IPS DF 6.9 (cell line): ENCODE measurements around the gene ETFA.

Source experiments
- DNase-seq: peaks from one replicate; pipeline ENCODE4 v3.0.0-alpha.2; 2013; ENCODE audit warnings: low read depth, low spot score
- H3K27ac ChIP-seq: one replicate; pipeline ENCODE4 v1.5.1; 2013; ENCODE audit warnings: low read length, control low read depth
- H3K27me3 ChIP-seq: 2 replicates; pipeline ENCODE4 v1.6.1; 2013; ENCODE audit warnings: mild to moderate bottlenecking, low read length; ENCODE audit not compliant: control insufficient read depth, insufficient read depth
- H3K36me3 ChIP-seq: 2 replicates; pipeline ENCODE4 v1.6.1; 2013; ENCODE audit warnings: low read length; ENCODE audit not compliant: control insufficient read depth, insufficient read depth
- H3K4me1 ChIP-seq: 2 replicates; pipeline ENCODE4 v1.6.1; 2013; ENCODE audit warnings: low read length; ENCODE audit not compliant: control insufficient read depth, insufficient read depth
- H3K4me3 ChIP-seq: 2 replicates; pipeline ENCODE4 v1.5.1; 2013; ENCODE audit warnings: mild to moderate bottlenecking, low read length
- H3K9me3 ChIP-seq: 2 replicates; pipeline ENCODE4 v1.6.1; 2013; ENCODE audit warnings: low read length, inconsistent platforms; ENCODE audit not compliant: control insufficient read depth, insufficient read depth
- WGBS: extraction: QIAGEN DNeasy Blood & Tissue Kit; methylation state at CpG from one replicate; pipeline ENCODE4 v1.1.7; 2013; ENCODE audit warnings: mixed read lengths, missing lambda C conversion rate; ENCODE audit not compliant: insufficient read length, insufficient coverage; 5-methylcytosine and 5-hydroxymethylcytosine counted together

Gene ETFA

GRCh38 chr15:76239786-76240185 is 71.5 kb downstream of the ETFA start:
- H3K9me3 ChIP-seq, result no peaks in the 10 kb centered on the region
- no peak overlapping the region for H3K27ac ChIP-seq
- DNase-seq, result no peak
- H3K4me3 ChIP-seq, result no peak overlapping the region
- no CpG with 5 or more reads among the region's 1 CpG for WGBS
- H3K27me3 ChIP-seq, result no peaks in the 10 kb centered on the region
- H3K4me1 ChIP-seq, result no peaks in the 10 kb centered on the region
- no peaks in the 10 kb centered on the region for H3K36me3 ChIP-seq

- Histone ChIP-seq H3K27ac (no peak overlapping the region), H3K4me1 (no peaks in the 10 kb centered on the region), H3K9me3 (no peaks in the 10 kb centered on the region), H3K27me3 (no peaks in the 10 kb centered on the region), H3K36me3 (no peaks in the 10 kb centered on the region), H3K4me3 (no peak overlapping the region)
- no peak for DNase-seq
- WGBS, result no CpG with 5 or more reads among the region's 2 CpGs
Measured at GRCh38 chr15:76236350-76236749, 74.9 kb downstream of the ETFA start.

GRCh38 chr15:76235186-76235826 is 76.0 kb downstream of the ETFA start:
- Histone ChIP-seq H3K27ac (no peak overlapping the region), H3K9me3 (no peaks in the 10 kb centered on the region), H3K4me3 (no peak overlapping the region), H3K36me3 (no peaks in the 10 kb centered on the region), H3K27me3 (no peaks in the 10 kb centered on the region), H3K4me1 (no peaks in the 10 kb centered on the region)
- DNase-seq, result no peak
- WGBS, result no CpG with 5 or more reads among the region's 3 CpGs

- WGBS, result no CpG with 5 or more reads among the region's 4 CpGs
Measured at GRCh38 chr15:76234337-76234889, 76.9 kb downstream of the ETFA start.

GRCh38 chr15:76233921-76234320 is 77.3 kb downstream of the ETFA start:
- no peaks in the 10 kb centered on the region for H3K36me3 ChIP-seq
- DNase-seq, result no peak
- H3K4me3 ChIP-seq, result no peak overlapping the region
- no peak overlapping the region for H3K27ac ChIP-seq
- H3K4me1 ChIP-seq, result no peaks in the 10 kb centered on the region
- H3K27me3 ChIP-seq, result no peaks in the 10 kb centered on the region
- WGBS, result no CpG with 5 or more reads among the region's 1 CpG
- no peaks in the 10 kb centered on the region for H3K9me3 ChIP-seq

More at GRCh38 chr15:76234337-76234889, 76.9 kb downstream of the ETFA start:
- Histone ChIP-seq H3K4me1 (no peaks in the 10 kb centered on the region), H3K9me3 (no peaks in the 10 kb centered on the region), H3K4me3 (no peak overlapping the region), H3K36me3 (no peaks in the 10 kb centered on the region), H3K27ac (no peak overlapping the region), H3K27me3 (no peaks in the 10 kb centered on the region)
- no peak for DNase-seq

DNA sequence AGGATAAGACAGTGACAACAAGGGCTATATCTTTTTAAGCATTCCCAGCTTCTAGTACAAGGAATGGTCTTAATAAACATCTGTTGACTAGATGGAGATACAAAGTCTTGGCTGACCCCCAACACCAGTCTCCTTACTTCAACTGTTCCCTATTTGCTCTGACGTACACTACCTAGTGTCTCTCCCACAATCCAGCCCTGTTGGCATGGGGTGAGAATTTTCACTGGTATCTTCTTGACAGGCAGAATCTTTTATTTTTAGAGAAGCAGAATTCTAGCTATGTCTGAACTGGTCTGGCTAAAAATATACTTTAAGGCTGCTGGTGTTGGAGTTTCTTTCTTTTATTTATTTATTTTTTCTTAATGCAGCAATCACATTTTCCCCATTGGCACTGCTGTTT is 82.0 kb downstream of the ETFA start:
- Histone ChIP-seq H3K9me3 (no peaks in the 10 kb centered on the region), H3K4me1 (no peaks in the 10 kb centered on the region), H3K4me3 (no peak overlapping the region), H3K27me3 (no peaks in the 10 kb centered on the region), H3K27ac (no peak overlapping the region), H3K36me3 (no peaks in the 10 kb centered on the region)
- no CpG with 5 or more reads among the region's 1 CpG for WGBS
- DNase-seq, result no peak

DNA sequence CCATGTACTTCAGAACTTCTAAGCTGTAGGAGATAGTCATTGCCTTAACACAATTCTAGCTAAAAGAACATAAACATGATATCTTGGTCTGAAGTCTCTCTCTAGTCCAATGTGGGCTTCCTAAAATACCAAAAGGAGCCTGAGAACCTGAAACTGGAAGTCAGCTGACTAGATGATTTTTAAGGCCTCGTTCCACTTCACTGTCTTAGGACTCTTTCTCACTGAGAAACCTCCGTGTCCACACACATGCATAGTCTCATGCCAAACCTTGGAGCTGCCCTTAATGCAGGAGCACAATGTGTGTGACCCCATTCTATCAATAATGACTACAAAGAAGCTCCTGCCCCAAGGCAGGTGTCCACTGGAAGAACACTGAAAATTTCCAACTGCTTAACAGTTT is 87.7 kb downstream of the ETFA start:
- no peaks in the 10 kb centered on the region for H3K36me3 ChIP-seq
- WGBS, result no CpG with 5 or more reads among the region's 2 CpGs
- H3K9me3 ChIP-seq, result no peaks in the 10 kb centered on the region

GRCh38 chr15:76222159-76222558 is 89.1 kb downstream of the ETFA start:
- WGBS, result no CpG with 5 or more reads among the region's 4 CpGs
- H3K4me3 ChIP-seq, result no peak overlapping the region
- no peaks in the 10 kb centered on the region for H3K27me3 ChIP-seq
- no peak for DNase-seq
- H3K36me3 ChIP-seq, result no peaks in the 10 kb centered on the region
- no peaks in the 10 kb centered on the region for H3K9me3 ChIP-seq
- no peak overlapping the region for H3K27ac ChIP-seq
- no peaks in the 10 kb centered on the region for H3K4me1 ChIP-seq

More for the DNA sequence above, 87.7 kb downstream of the ETFA start:
- Histone ChIP-seq H3K4me1 (no peaks in the 10 kb centered on the region), H3K4me3 (no peak overlapping the region), H3K27ac (no peak overlapping the region), H3K27me3 (no peaks in the 10 kb centered on the region)
- no peak for DNase-seq

DNA sequence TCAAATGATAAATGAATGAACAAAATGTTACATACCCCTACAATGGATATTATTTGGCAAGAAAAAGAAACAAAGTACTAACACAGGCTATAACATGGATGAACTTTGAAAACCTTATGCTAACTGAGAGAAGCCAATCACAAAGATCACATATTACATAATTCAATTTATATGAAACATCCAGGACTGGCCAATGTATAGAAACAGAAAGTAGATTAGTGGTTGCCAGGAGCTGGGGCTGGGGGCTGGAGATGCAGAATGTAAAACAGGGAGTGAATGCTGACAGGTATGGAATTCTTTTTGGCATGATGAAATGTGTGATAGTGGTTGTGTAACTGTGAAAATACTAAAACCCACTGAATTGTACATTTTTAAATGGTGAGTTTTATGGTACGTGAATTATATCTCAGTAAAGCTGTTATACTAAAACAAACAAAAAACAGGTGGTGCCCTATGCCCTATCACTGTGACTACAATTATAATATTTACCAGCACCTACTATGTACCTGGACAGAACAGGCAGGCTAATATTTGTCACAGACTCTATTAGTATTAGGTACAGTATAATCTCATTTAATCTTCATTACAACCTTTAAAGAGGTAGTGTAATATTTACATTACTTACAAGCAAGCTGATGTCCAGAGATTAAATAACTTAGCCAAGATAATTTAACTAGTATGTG is 90.0 kb downstream of the ETFA start:
- Histone ChIP-seq H3K27ac (no peak overlapping the region), H3K27me3 (no peaks in the 10 kb centered on the region), H3K4me1 (no peaks in the 10 kb centered on the region), H3K4me3 (no peak overlapping the region), H3K9me3 (no peaks in the 10 kb centered on the region), H3K36me3 (no peaks in the 10 kb centered on the region)
- WGBS, result no CpG with 5 or more reads among the region's 1 CpG
- DNase-seq, result no peak

- no peak for DNase-seq
- Histone ChIP-seq H3K4me3 (no peak overlapping the region), H3K9me3 (no peaks in the 10 kb centered on the region), H3K27ac (no peak overlapping the region), H3K4me1 (no peaks in the 10 kb centered on the region), H3K36me3 (no peaks in the 10 kb centered on the region), H3K27me3 (no peaks in the 10 kb centered on the region)
- no CpG with 5 or more reads among the region's 5 CpGs for WGBS
Measured at GRCh38 chr15:76217882-76218217, 93.4 kb downstream of the ETFA start.
